ACC112 (cell line): Measurements from ENCODE around the gene GGCT.
A peak's percentile ranks its signal among the peaks of the same experiment; 100 is the strongest.
"Not testable (repeated sequence)": the region's sequence is repeated elsewhere in the genome, so short reads cannot be mapped to it uniquely, and the experiment has no call there.

Source experiments
- H2AFZ ChIP-seq: fragments of 200-600 bp; sonication (generic); one replicate; pipeline ENCODE4 v1.6.0; 2017; ENCODE audit warnings: antibody characterized with exemption, low read length; ENCODE audit not compliant: unreplicated experiment
- H3K27ac ChIP-seq: fragments of 200-600 bp; sonication (generic); 2 replicates; pipeline ENCODE4 v1.5.1; 2014; ENCODE audit warnings: low read depth, mild to moderate bottlenecking, antibody characterized with exemption, low read length, moderate library complexity
- H3K27me3 ChIP-seq: fragments of 200-600 bp; sonication (generic); 2 replicates; pipeline ENCODE4 v1.6.1; 2014; ENCODE audit warnings: mild to moderate bottlenecking, antibody characterized with exemption, low read length, moderate library complexity, mixed read lengths; ENCODE audit not compliant: insufficient read depth
- H3K36me3 ChIP-seq: fragments of 200-600 bp; sonication (generic); 2 replicates; pipeline ENCODE4 v1.6.1; 2016; ENCODE audit warnings: mild to moderate bottlenecking, antibody characterized with exemption, low read length, moderate library complexity, mixed read lengths; ENCODE audit not compliant: insufficient read depth
- H3K4me1 ChIP-seq: fragments of 200-600 bp; sonication (generic); one replicate; pipeline ENCODE4 v1.6.1; 2016; ENCODE audit warnings: low read length, mixed read lengths; ENCODE audit not compliant: insufficient read depth, unreplicated experiment, control insufficient read depth
- H3K4me3 ChIP-seq: fragments of 200-600 bp; sonication (generic); 2 replicates; pipeline ENCODE4 v1.5.1; 2014; ENCODE audit warnings: mild to moderate bottlenecking, low read depth, low read length
- H3K79me2 ChIP-seq: fragments of 200-600 bp; sonication (generic); one replicate; pipeline ENCODE4 v1.6.0; 2016; ENCODE audit warnings: low read length; ENCODE audit not compliant: control insufficient read depth, unreplicated experiment, insufficient read depth

Gene GGCT

GRCh38 chr7:30503274-30504212 lies 1.1 kb downstream of the GGCT start:
- Histone ChIP-seq H3K27me3 (no peaks in the 10 kb centered on the region), H3K4me3 (peak overlapping the region; percentile 99), H3K27ac (no peak overlapping the region), H3K36me3 (peaks cover 8% of the 10 kb centered on the region), H3K4me1 (peaks cover 15% of the 10 kb centered on the region), H2AFZ (peak overlapping the region; percentile 89), H3K79me2 (peaks cover 43% of the 10 kb centered on the region)

- peaks cover 44% of the 10 kb centered on the region for H3K79me2 ChIP-seq
Observed at GRCh38 chr7:30502470-30503251, 2.0 kb downstream of the GGCT start.

GRCh38 chr7:30501264-30501663 lies 3.4 kb downstream of the GGCT start:
- Histone ChIP-seq H3K36me3 (peaks cover 22% of the 10 kb centered on the region), H3K27ac (no peak overlapping the region), H3K4me1 (peaks cover 15% of the 10 kb centered on the region), H3K4me3 (no peak overlapping the region), H2AFZ (no peak overlapping the region), H3K27me3 (no peaks in the 10 kb centered on the region), H3K79me2 (peaks cover 46% of the 10 kb centered on the region)

More at GRCh38 chr7:30502470-30503251, 2.0 kb downstream of the GGCT start:
- peak overlapping the region; percentile 99 for H3K4me3 ChIP-seq
- H3K4me1 ChIP-seq, result peaks cover 15% of the 10 kb centered on the region
- H2AFZ ChIP-seq, result no peak overlapping the region
- H3K36me3 ChIP-seq, result peaks cover 10% of the 10 kb centered on the region
- no peaks in the 10 kb centered on the region for H3K27me3 ChIP-seq
- H3K27ac ChIP-seq, result no peak overlapping the region

GRCh38 chr7:30493228-30493627 lies 11.4 kb downstream of the GGCT start:
- Histone ChIP-seq H3K27me3 (no peaks in the 10 kb centered on the region), H3K4me1 (no peaks in the 10 kb centered on the region), H3K36me3 (peaks cover 25% of the 10 kb centered on the region), H2AFZ (no peak overlapping the region), H3K27ac (no peak overlapping the region), H3K79me2 (peaks cover 3% of the 10 kb centered on the region), H3K4me3 (no peak overlapping the region)

- H3K4me1 ChIP-seq, result no peaks in the 10 kb centered on the region
- peaks cover 13% of the 10 kb centered on the region for H3K36me3 ChIP-seq
- H3K27ac ChIP-seq, result no peak overlapping the region
- H3K27me3 ChIP-seq, result no peaks in the 10 kb centered on the region
- H3K79me2 ChIP-seq, result no peaks in the 10 kb centered on the region
- H2AFZ ChIP-seq, result no peak overlapping the region
- no peak overlapping the region for H3K4me3 ChIP-seq
Observed at GRCh38 chr7:30491417-30491816, 13.2 kb downstream of the GGCT start.

GRCh38 chr7:30487371-30487770 lies 17.3 kb downstream of the GGCT start:
- Histone ChIP-seq H3K27ac (no peak overlapping the region), H2AFZ (no peak overlapping the region), H3K4me3 (no peak overlapping the region), H3K79me2 (no peaks in the 10 kb centered on the region), H3K36me3 (no peaks in the 10 kb centered on the region), H3K4me1 (no peaks in the 10 kb centered on the region), H3K27me3 (no peaks in the 10 kb centered on the region)

GRCh38 chr7:30485667-30486066 lies 19.0 kb downstream of the GGCT start:
- H3K4me1 ChIP-seq, result no peaks in the 10 kb centered on the region
- H3K79me2 ChIP-seq, result no peaks in the 10 kb centered on the region
- no peak overlapping the region for H3K27ac ChIP-seq
- H2AFZ ChIP-seq, result no peak overlapping the region
- H3K27me3 ChIP-seq, result no peaks in the 10 kb centered on the region
- no peak overlapping the region for H3K4me3 ChIP-seq
- H3K36me3 ChIP-seq, result no peaks in the 10 kb centered on the region

GRCh38 chr7:30481416-30481815 lies 23.2 kb downstream of the GGCT start:
- H3K79me2 ChIP-seq, result peaks cover 13% of the 10 kb centered on the region
- not testable (repeated sequence) for H2AFZ ChIP-seq, H3K27ac ChIP-seq, H3K36me3 ChIP-seq, H3K4me3 ChIP-seq, H3K4me1 ChIP-seq, H3K27me3 ChIP-seq

GRCh38 chr7:30479202-30480120 lies 25.2 kb downstream of the GGCT start:
- Histone ChIP-seq H3K4me3 (peak overlapping the region; percentile 86), H3K4me1 (peaks cover 29% of the 10 kb centered on the region), H3K27ac (peak overlapping the region; percentile 81), H3K27me3 (no peaks in the 10 kb centered on the region), H3K79me2 (peaks cover 24% of the 10 kb centered on the region), H3K36me3 (no peaks in the 10 kb centered on the region), H2AFZ (peak overlapping the region; percentile 26)
